ENCODE data around the gene VEGFB.

- no peak for TF ChIP-seq TARDBP (IDR thresholded peaks at IDR 0.05)
- TF ChIP-seq PKNOX1 (IDR thresholded peaks at IDR 0.05), result peak; percentile 27; the same call in 1 of the 2 replicates
These were observed 1.2 kb downstream of the VEGFB start for GRCh38 chr11:64235437-64236161.
